Measurements from ENCODE around the gene ADSS1. TPM values are rescaled to one million over a fixed set of nuclear protein-coding genes. Genes with fewer than 3 reads are reported as not detected.

The ADSS1 gene
- total RNA-seq, 1 donor from 2014 or later: 3.7 TPM

GRCh38 chr14:104688505-104689108 lies 35.4 kb upstream of the ADSS1 start:
- Mint-ChIP-seq H3K9me3 (ENCODE audit: unreplicated experiment) (no peaks in the 10 kb centered on the region), H3K36me3 (ENCODE audit: unreplicated experiment) (no peaks in the 10 kb centered on the region), H3K4me3 (ENCODE audit: unreplicated experiment) (peak overlapping the region; percentile 66), H3K27me3 (ENCODE audit: unreplicated experiment) (no peaks in the 10 kb centered on the region), H3K4me1 (ENCODE audit: unreplicated experiment) (peaks cover 46% of the 10 kb centered on the region), H3K27ac (ENCODE audit: unreplicated experiment) (peak overlapping the region; percentile 62)
- no peak for DNase-seq (ENCODE audit: extremely low spot score, unreplicated experiment)
- TF ChIP-seq CTCF (IDR thresholded peaks at IDR 0.05): no peak

- H3K9me3 Mint-ChIP-seq (ENCODE audit: unreplicated experiment): no peaks in the 10 kb centered on the region
- DNase-seq (ENCODE audit: extremely low spot score, unreplicated experiment): no peak
- H3K27ac Mint-ChIP-seq (ENCODE audit: unreplicated experiment): peak within 1 kb of the TSS; percentile 73
- H3K27me3 Mint-ChIP-seq (ENCODE audit: unreplicated experiment): no peaks in the 10 kb centered on the region
- H3K4me3 Mint-ChIP-seq (ENCODE audit: unreplicated experiment): peak within 1 kb of the TSS; percentile 78
- no peak for TF ChIP-seq CTCF (IDR thresholded peaks at IDR 0.05)
- no peaks in the 10 kb centered on the region for H3K36me3 Mint-ChIP-seq (ENCODE audit: unreplicated experiment)
- peaks cover 49% of the 10 kb centered on the region for H3K4me1 Mint-ChIP-seq (ENCODE audit: unreplicated experiment)
Measured at GRCh38 chr14:104689109-104689880, 34.7 kb upstream of the ADSS1 start, which contains the start of gene INF2. INF2 (plus strand) TSS chr14:104689618; CDS start chr14:104701366, 11,748 bp downstream.

DNA sequence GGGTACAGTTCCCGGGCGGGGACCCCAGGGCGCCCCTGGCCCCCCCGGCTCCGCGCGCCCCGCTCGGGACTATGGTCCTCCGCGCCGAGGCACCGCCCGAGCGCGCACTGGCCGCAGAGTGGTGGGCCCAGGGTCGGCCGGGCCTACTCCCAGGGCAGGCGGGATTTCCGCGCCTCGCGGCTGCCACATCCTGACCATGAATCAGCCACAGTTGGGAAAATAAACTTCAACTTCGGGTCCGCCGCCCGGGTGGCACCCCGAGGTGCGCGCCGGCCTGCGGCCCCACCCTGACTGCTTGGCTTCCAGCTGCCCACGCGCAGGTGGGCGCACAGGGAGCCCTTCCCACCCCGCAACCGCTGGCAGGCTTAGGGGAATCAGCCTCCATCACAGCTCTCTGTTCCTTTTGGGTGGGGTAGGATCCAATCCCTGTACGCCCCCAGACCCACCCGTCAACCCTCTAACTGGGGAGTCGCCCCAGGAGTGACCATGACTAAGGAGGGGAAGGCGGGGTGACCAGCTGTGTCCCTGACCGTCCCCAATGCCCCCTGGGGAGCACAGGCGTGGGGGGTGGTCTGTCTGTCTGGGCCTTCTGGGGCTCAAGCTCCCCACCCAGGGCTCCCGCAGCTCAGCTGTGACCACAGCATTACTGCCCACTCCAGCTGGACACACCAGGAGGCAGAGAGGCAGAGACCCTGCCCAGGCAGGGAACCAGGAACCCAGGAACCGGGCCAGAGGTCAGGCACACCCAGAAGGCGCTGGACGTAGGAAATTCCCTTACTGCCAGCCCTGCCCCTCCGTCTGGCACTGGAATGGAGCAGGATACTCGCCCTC lies 33.9 kb upstream of the ADSS1 start:
- no peaks in the 10 kb centered on the region for H3K27me3 Mint-ChIP-seq (ENCODE audit: unreplicated experiment)
- no peak for TF ChIP-seq CTCF (IDR thresholded peaks at IDR 0.05)
- peak overlapping the region; percentile 73 for H3K27ac Mint-ChIP-seq (ENCODE audit: unreplicated experiment)
- no peaks in the 10 kb centered on the region for H3K9me3 Mint-ChIP-seq (ENCODE audit: unreplicated experiment)
- DNase-seq (ENCODE audit: extremely low spot score, unreplicated experiment): no peak
- H3K4me1 Mint-ChIP-seq (ENCODE audit: unreplicated experiment): peaks cover 57% of the 10 kb centered on the region
- peak overlapping the region; percentile 78 for H3K4me3 Mint-ChIP-seq (ENCODE audit: unreplicated experiment)
- no peaks in the 10 kb centered on the region for H3K36me3 Mint-ChIP-seq (ENCODE audit: unreplicated experiment)

GRCh38 chr14:104690861-104691455 lies 33.1 kb upstream of the ADSS1 start:
- H3K27ac Mint-ChIP-seq (ENCODE audit: unreplicated experiment): peak overlapping the region; percentile 60
- H3K4me3 Mint-ChIP-seq (ENCODE audit: unreplicated experiment): peak overlapping the region; percentile 78
- peaks cover 2% of the 10 kb centered on the region for H3K36me3 Mint-ChIP-seq (ENCODE audit: unreplicated experiment)

More at GRCh38 chr14:104690861-104691455, 33.1 kb upstream of the ADSS1 start:
- H3K4me1 Mint-ChIP-seq (ENCODE audit: unreplicated experiment): peaks cover 62% of the 10 kb centered on the region
- no peak for TF ChIP-seq CTCF (IDR thresholded peaks at IDR 0.05)
- no peak for DNase-seq (ENCODE audit: extremely low spot score, unreplicated experiment)
- no peaks in the 10 kb centered on the region for H3K27me3 Mint-ChIP-seq (ENCODE audit: unreplicated experiment)
- H3K9me3 Mint-ChIP-seq (ENCODE audit: unreplicated experiment): no peaks in the 10 kb centered on the region

Data from osteocyte (in vitro differentiated cells).